Fibroblast of lung (primary cell): ENCODE results near the gene DRD1. TPM values are rescaled to one million over a fixed set of nuclear protein-coding genes. Genes with fewer than 3 reads are reported as not detected.
"Not testable (repeated sequence)": the region's sequence is repeated elsewhere in the genome, so short reads cannot be mapped to it uniquely, and the experiment has no call there.

Experiments
- DNase-seq, 2 donors: peaks; one replicate each; pipeline versions ENCODE4 v3.0.0 to v3.0.0-alpha.2; 2010; ENCODE audit warnings: low read depth in 2 of 2
- H2AFZ ChIP-seq: 2 replicates; pipeline ENCODE4 v1.5.1; 2012; ENCODE audit warnings: low read length, control low read depth, inconsistent platforms
- H3K27ac ChIP-seq: 2 replicates; pipeline ENCODE4 v1.5.1; 2011; ENCODE audit warnings: low read length, control low read depth; ENCODE audit not compliant: insufficient read depth
- H3K27me3 ChIP-seq: 2 replicates; pipeline ENCODE4 v1.5.1; 2011; ENCODE audit warnings: mild to moderate bottlenecking, low read length; ENCODE audit not compliant: control insufficient read depth, insufficient read depth
- H3K36me3 ChIP-seq: 2 replicates; pipeline ENCODE4 v1.5.1; 2011; ENCODE audit warnings: low read length; ENCODE audit not compliant: control insufficient read depth, insufficient read depth
- H3K4me1 ChIP-seq: 2 replicates; pipeline ENCODE4 v1.5.1; 2011; ENCODE audit warnings: low read length; ENCODE audit not compliant: control insufficient read depth, insufficient read depth; ENCODE audit errors: extremely low read depth
- H3K4me2 ChIP-seq: 2 replicates; pipeline ENCODE4 v1.5.1; 2011; ENCODE audit warnings: low read length, control low read depth; ENCODE audit not compliant: insufficient read depth; ENCODE audit errors: extremely low read depth
- H3K4me3 ChIP-seq, 4 experiments: fragments of 200-600 bp in 1 of 4; sonication (generic) in 1 of 4; replicated peaks in 1 of 4; 2 replicates each; pipeline ENCODE4 v1.5.1; 2011 to 2016; ENCODE audit warnings: low read length in 4 of 4, low read depth in 3 of 4, mild to moderate bottlenecking in 3 of 4, control low read depth in 2 of 4, inconsistent platforms in 1 of 4, mixed read lengths in 1 of 4; ENCODE audit not compliant: insufficient read depth in 1 of 4; ENCODE audit errors: control extremely low read depth in 1 of 4
- H3K79me2 ChIP-seq: 2 replicates; pipeline ENCODE4 v1.5.1; 2012; ENCODE audit warnings: mild to moderate bottlenecking, low read length, inconsistent platforms; ENCODE audit not compliant: control insufficient read depth, insufficient read depth
- H3K9ac ChIP-seq: 2 replicates; pipeline ENCODE4 v1.5.1; 2011; ENCODE audit warnings: mild to moderate bottlenecking, low read length, control low read depth; ENCODE audit not compliant: insufficient read depth
- H3K9me3 ChIP-seq: 2 replicates; pipeline ENCODE4 v1.5.1; 2012; ENCODE audit warnings: low read depth, low read length; ENCODE audit not compliant: control insufficient read depth, insufficient read depth
- H4K20me1 ChIP-seq: 2 replicates; pipeline ENCODE4 v1.5.1; 2011; ENCODE audit warnings: low read length; ENCODE audit not compliant: control insufficient read depth, insufficient read depth; ENCODE audit errors: extremely low read depth
- CTCF ChIP-seq, 2 donors: IDR thresholded peaks in 1 of 2; conservative IDR thresholded peaks in 1 of 2; 1 replicate in 1 of 2; 2 replicates in 1 of 2; pipeline ENCODE4 v1.5.1; 2011 to 2012; ENCODE audit warnings: low read length in 2 of 2, control low read depth in 1 of 2, inconsistent platforms in 1 of 2, low read depth in 1 of 2, mild to moderate bottlenecking in 1 of 2
- EZH2 ChIP-seq: IDR thresholded peaks from 2 replicates; pipeline ENCODE4 v1.5.1; 2012; ENCODE audit warnings: low read length, control low read depth, mild to moderate bottlenecking; ENCODE audit errors: missing control alignments
- polyA plus RNA-seq, 2 donors: library from polyadenylated mRNA; depleted of rRNA in 1 of 2; stranded (reverse) in 1 of 2; unstranded in 1 of 2; fragments of >200 nt; gene quantifications; 2 replicates each; pipeline ENCODE4 v1.2.1, GENCODE V29; 2011 to 2012; ENCODE audit warnings: missing spikeins in 1 of 2
- total RNA-seq: library from RNA; depleted of rRNA; stranded (reverse); fragments of >200 nt; gene quantifications from 2 replicates; pipeline ENCODE4 v1.2.1, GENCODE V29; 2014

Gene DRD1
- total and polyA plus RNA-seq, 2 donors (not counting 1 experiment from before 2014, with no cell fraction given), result 0.19 to 2.0 TPM

DNA sequence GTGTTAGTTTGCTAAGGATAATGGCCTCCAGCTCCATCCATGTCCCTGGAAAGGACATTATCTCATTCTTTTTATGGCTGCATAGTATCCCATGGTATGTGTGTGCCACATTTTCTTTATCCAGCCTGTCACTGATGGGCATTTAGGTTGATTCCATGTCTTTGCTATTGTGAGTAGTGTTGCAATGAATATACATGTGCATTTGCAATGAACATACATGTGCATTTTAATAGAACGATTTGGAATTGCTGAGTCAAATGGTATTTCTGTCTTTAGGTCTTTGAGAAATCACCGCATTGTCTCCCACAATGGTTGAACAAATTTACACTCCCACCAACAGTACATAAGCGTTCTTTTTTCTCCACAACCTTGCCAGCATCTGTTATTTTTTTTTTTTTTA is 37.7 kb downstream of the DRD1 start:
- Histone ChIP-seq H3K9me3 (no peaks in the 10 kb centered on the region), H3K79me2 (no peaks in the 10 kb centered on the region), H3K4me2 (no peak overlapping the region), H4K20me1 (no peaks in the 10 kb centered on the region), H2AFZ (no peak overlapping the region), H3K4me1 (no peaks in the 10 kb centered on the region), H3K9ac (no peak overlapping the region), H3K36me3 (no peaks in the 10 kb centered on the region), H3K27me3 (no peaks in the 10 kb centered on the region), H3K4me3 (no peak overlapping the region), H3K27ac (no peak overlapping the region)
- no peak for TF ChIP-seq EZH2
- no peak for TF ChIP-seq CTCF (conservative IDR thresholded peaks at IDR 0.05 in 1 of 2, IDR thresholded peaks at IDR 0.05 in 1 of 2; ENCODE audit: low read depth in 1 of 2, low read length in 2 of 2)
- DNase-seq, result no peak

DNA sequence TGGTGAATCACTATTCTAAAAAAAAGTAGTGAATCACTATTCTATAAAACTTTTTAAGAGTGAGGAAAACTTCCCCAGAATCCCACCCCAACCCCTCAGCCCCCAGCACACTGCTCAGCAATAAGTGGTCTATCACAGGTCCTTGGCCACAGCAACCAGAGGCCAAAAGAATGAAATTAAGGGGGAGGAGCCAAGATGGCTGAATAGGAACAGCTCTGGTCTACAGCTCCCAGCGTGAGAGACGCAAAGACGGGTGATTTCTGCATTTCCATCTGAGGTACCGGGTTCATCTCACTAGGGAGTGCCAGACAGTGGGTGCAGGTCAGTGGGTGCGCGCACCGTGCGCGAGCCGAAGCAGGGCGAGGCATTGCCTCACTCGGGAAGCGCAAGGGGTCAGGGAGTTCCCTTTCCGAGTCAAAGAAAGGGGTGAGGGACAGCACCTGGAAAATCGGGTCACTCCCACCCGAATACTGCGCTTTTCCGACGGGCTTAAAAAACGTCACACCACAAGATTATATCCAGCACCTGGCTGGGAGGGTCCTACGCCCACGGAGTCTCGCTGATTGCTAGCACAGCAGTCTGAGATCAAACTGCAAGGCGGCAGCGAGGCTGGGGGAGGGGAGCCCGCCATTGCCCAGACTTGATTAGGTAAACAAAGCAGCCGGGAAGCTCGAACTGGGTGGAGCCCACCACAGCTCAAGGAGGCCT is 46.2 kb downstream of the DRD1 start:
- H3K27me3 ChIP-seq, H3K4me1 ChIP-seq, H3K79me2 ChIP-seq, H3K9me3 ChIP-seq, H3K4me3 ChIP-seq, H4K20me1 ChIP-seq, H2AFZ ChIP-seq, H3K4me2 ChIP-seq, H3K9ac ChIP-seq, H3K36me3 ChIP-seq, H3K27ac ChIP-seq, DNase-seq: not testable (repeated sequence)

DNA sequence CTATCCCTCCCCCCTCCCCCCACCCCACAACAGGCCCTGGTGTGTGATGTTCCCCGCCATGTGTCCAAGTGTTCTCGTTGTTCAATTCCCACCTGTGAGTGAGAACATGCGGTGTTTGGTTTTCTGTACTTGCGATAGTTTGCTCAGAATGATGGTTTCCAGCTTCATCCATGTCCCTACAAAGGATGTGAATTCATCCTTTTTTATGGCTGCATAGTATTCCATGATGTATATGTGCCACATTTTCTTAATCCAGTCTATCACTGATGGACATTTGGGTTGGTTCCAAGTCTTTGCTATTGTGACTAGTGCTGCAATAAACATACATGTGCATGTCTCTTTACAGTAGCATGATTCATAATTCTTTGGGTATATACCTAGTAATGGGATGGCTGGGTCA is 48.6 kb downstream of the DRD1 start:
- DNase-seq, H2AFZ ChIP-seq, H3K36me3 ChIP-seq, H4K20me1 ChIP-seq, H3K27me3 ChIP-seq, H3K4me1 ChIP-seq, H3K79me2 ChIP-seq, H3K27ac ChIP-seq, H3K4me3 ChIP-seq, H3K4me2 ChIP-seq, H3K9me3 ChIP-seq, H3K9ac ChIP-seq: not testable (repeated sequence)

DNA sequence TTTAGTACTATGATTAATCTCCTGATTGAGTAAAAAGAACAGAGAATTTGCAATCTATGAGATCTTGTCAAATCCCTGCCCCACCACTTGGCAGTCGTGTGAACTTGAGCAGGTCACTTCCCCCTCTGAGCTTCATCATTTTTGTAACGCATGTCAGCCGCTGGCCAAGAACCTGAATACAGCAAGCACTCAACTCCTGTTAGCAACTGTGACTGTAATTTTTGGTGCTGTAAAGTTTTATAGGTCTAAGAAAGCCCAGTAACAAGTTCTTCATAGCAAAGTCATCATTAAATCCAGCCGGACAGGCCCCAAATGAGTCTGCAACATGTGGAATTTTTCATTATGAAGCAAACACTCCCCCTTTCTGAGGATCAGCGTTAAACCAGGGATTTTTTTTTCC is 49.4 kb downstream of the DRD1 start:
- DNase-seq, result no peak
- Histone ChIP-seq H3K79me2 (no peaks in the 10 kb centered on the region), H3K4me2 (no peak overlapping the region), H2AFZ (no peak overlapping the region), H3K9me3 (no peaks in the 10 kb centered on the region), H3K36me3 (no peaks in the 10 kb centered on the region), H3K9ac (no peak overlapping the region), H3K4me3 (no peak overlapping the region), H3K27ac (no peak overlapping the region), H3K27me3 (no peaks in the 10 kb centered on the region), H4K20me1 (no peaks in the 10 kb centered on the region), H3K4me1 (no peaks in the 10 kb centered on the region)
- no peak for TF ChIP-seq EZH2
- TF ChIP-seq CTCF (conservative IDR thresholded peaks at IDR 0.05 in 1 of 2, IDR thresholded peaks at IDR 0.05 in 1 of 2; ENCODE audit: low read depth in 1 of 2, low read length in 2 of 2), result no peak
